Measurements from ENCODE around the gene FRAS1. TPM values are rescaled to one million over a fixed set of nuclear protein-coding genes. Genes with fewer than 3 reads are reported as not detected.

The FRAS1 gene
- total and polyA plus RNA-seq, 2 of the 8 experiments (the other 6 are each of a cell fraction or from before 2014, with no cell fraction given) = 38.5 to 109 TPM

- TF ChIP-seq CHD7 (IDR thresholded peaks at IDR 0.05; ENCODE audit: insufficient replicate concordance, low read length) (no peak), PHF8 (conservative IDR thresholded peaks at IDR 0.05; ENCODE audit: low read depth, low read length) (no peak), ASH2L (IDR thresholded peaks at IDR 0.05; ENCODE audit: low read length) (no peak), USF2 (IDR thresholded peaks at IDR 0.05; ENCODE audit: low read length) (no peak), TBP (IDR thresholded peaks at IDR 0.05; ENCODE audit: low read depth, low read length) (no peak), BCL11A (IDR thresholded peaks at IDR 0.05; ENCODE audit: low read depth in 2 of 2, low read length in 2 of 2) (no peak), MAX (IDR thresholded peaks at IDR 0.05) (no peak), NRF1 (IDR thresholded peaks at IDR 0.05; ENCODE audit: low read depth, low read length) (no peak), KDM1A (IDR thresholded peaks at IDR 0.05; ENCODE audit: borderline replicate concordance, low read length) (no peak), SIN3A (conservative IDR thresholded peaks at IDR 0.05 in 1 of 2, IDR thresholded peaks at IDR 0.05 in 1 of 2; ENCODE audit: low read depth in 1 of 2, low read length in 2 of 2) (no peak), YY1 (IDR thresholded peaks at IDR 0.05; ENCODE audit: low read depth, low read length) (no peak)
Measured at GRCh38 chr4:78414116-78414515, 357.0 kb downstream of the FRAS1 start (continued).

Measured in H1 (cell line).